ENCODE results near the gene ZNF488.

ZNF488 gene

GRCh38 chr10:47326927-47327330, 57.2 kb downstream of the ZNF488 start:
- no peak for DNase-seq

- no peak for DNase-seq
Observed at GRCh38 chr10:47326306-47326926, 57.7 kb downstream of the ZNF488 start.

- DNase-seq, result no peak
Observed at GRCh38 chr10:47325303-47326291, 58.5 kb downstream of the ZNF488 start.

GRCh38 chr10:47323636-47324296, 60.3 kb downstream of the ZNF488 start:
- no peak for DNase-seq

GRCh38 chr10:47323087-47323486, 61.0 kb downstream of the ZNF488 start:
- DNase-seq, result no peak

GRCh38 chr10:47322300-47323061, 61.6 kb downstream of the ZNF488 start, which contains the start of gene GDF2:
Gene GDF2 (plus strand): TSS chr10:47322454. CDS start chr10:47322669, 215 bp downstream.
- DNase-seq, result no peak

- no peak for DNase-seq
Observed at GRCh38 chr10:47321521-47322195, 62.4 kb downstream of the ZNF488 start.

- no peak for DNase-seq
Observed at GRCh38 chr10:47320812-47321211, 63.3 kb downstream of the ZNF488 start.

GRCh38 chr10:47319784-47320183, 64.3 kb downstream of the ZNF488 start:
- no peak for DNase-seq

- DNase-seq, result peak in 1 of 2 experiments; percentile 1
Observed at GRCh38 chr10:47318706-47319105, 65.4 kb downstream of the ZNF488 start.

GRCh38 chr10:47317251-47317650, 66.8 kb downstream of the ZNF488 start:
- no peak for DNase-seq

- DNase-seq, result no peak
Observed at GRCh38 chr10:47316131-47316530, 68.0 kb downstream of the ZNF488 start.
